Measurements from ENCODE around the gene NMNAT2.

GRCh38 chr1:183443011-183443410 is 24.8 kb upstream of the NMNAT2 start:
- TF ChIP-seq CTCF (conservative IDR thresholded peaks at IDR 0.05; ENCODE audit: low read depth in 2 of 2): no peak
- no peak for TF ChIP-seq EZH2 (IDR thresholded peaks at IDR 0.05; ENCODE audit: low read depth, unreplicated experiment)
